Large intestine (tissue), 3 donors: ENCODE results near the gene PRKAG3. TPM values are rescaled to one million over a fixed set of nuclear protein-coding genes. Genes with fewer than 3 reads are reported as not detected.

Experiments used
- DNase-seq, 2 donors: peaks; one replicate each; pipeline versions ENCODE4 v3.0.0 to v3.0.0-alpha.2; 2013
- H3K27ac ChIP-seq: one replicate; pipeline ENCODE4 v1.5.1; 2013; ENCODE audit warnings: low read length
- H3K27me3 ChIP-seq: 2 replicates; pipeline ENCODE4 v1.6.1; 2013; ENCODE audit warnings: low read length; ENCODE audit not compliant: control insufficient read depth, insufficient read depth
- H3K36me3 ChIP-seq: 2 replicates; pipeline ENCODE4 v1.6.1; 2013; ENCODE audit warnings: low read length; ENCODE audit not compliant: control insufficient read depth, insufficient read depth
- H3K4me1 ChIP-seq: one replicate; pipeline ENCODE4 v1.6.1; 2013; ENCODE audit warnings: low read length; ENCODE audit not compliant: control insufficient read depth, insufficient read depth
- H3K4me3 ChIP-seq: one replicate; pipeline ENCODE4 v1.5.1; 2013; ENCODE audit warnings: low read length
- H3K9me3 ChIP-seq: one replicate; pipeline ENCODE4 v1.6.1; 2013; ENCODE audit warnings: mild to moderate bottlenecking, low read depth, low read length, moderate library complexity; ENCODE audit not compliant: control insufficient read depth
- WGBS: methylation state at CpG from one replicate; pipeline ENCODE4 v1.1.5; 2013; ENCODE audit warnings: low lambda C conversion rate; ENCODE audit not compliant: insufficient coverage; 5-methylcytosine and 5-hydroxymethylcytosine counted together
- polyA plus RNA-seq: library from polyadenylated mRNA; unstranded; fragments of 120-200 nt; gene quantifications from one replicate; pipeline ENCODE4 v1.2.1, GENCODE V29; 2013

Gene PRKAG3
- polyA plus RNA-seq, 1 donor = 0.07 TPM

DNA sequence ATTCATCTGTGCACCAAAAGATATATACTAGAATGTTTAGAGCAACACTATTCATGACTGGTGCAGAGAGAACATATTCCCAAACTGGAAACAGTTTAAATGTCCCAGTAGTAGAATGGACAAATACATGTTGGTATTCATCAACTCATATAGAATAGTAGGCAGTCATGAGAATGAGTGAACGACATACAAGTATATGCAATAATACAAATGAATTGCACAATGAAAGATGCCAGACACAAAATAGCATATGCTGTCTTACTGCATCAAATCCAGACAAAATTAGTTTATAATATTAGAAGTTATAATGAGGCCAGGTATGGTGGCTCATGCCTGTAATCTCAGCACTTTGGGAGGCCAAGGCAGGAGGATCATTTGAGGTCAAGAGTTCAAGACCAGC, 8.3 kb upstream of the PRKAG3 start:
- no peaks in the 10 kb centered on the region for H3K36me3 ChIP-seq
- WGBS = 100% methylated on average over 1 of the region's 1 CpG

DNA sequence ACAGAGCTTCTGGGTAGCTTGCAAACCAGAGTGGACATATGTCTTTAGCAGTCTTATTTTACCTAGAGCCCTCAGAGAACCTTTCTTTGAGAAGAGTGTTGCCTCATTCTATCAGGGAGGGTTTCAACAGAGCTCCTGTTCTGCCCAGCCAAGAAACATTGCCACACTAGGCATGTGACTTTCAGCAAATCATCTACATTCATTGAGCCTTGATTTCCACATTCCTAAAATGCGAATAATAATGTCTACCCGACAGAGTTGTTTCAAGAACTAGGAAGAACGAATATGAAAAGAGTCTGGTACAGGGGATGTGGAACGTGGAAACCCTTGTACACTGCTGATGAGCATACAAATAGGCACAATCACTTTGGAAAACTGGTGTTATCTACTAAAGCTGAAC, 7.8 kb upstream of the PRKAG3 start:
- Histone ChIP-seq H3K27me3 (peaks cover 13% of the 10 kb centered on the region), H3K27ac (no peak overlapping the region), H3K36me3 (no peaks in the 10 kb centered on the region), H3K4me1 (no peaks in the 10 kb centered on the region), H3K4me3 (no peak overlapping the region), H3K9me3 (no peaks in the 10 kb centered on the region)
- no peak for DNase-seq
- WGBS = no CpG with 5 or more reads among the region's 4 CpGs

More for the DNA sequence above, 8.3 kb upstream of the PRKAG3 start:
- DNase-seq = no peak
- Histone ChIP-seq H3K27ac (no peak overlapping the region), H3K4me1 (no peaks in the 10 kb centered on the region), H3K4me3 (no peak overlapping the region), H3K27me3 (peaks cover 9% of the 10 kb centered on the region), H3K9me3 (no peaks in the 10 kb centered on the region)

DNA sequence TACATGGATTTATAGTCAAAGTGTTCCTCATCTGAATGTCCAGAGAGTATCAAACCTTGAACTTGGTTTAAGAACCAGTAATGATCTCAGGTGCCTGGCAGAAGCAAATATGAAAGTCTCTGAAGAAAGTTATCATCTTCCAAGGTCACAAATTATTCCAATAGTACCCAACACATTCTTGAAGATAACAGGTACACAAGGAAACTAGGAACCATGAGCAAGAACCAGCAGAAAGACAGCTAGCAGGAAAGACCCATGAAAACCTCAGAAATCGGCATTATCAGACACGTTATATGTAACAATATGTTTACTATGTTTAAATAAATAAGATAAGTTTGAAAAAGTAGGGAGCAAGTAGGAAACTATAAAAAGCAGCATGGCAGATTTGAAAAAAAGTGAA, 5.9 kb upstream of the PRKAG3 start:
- no peaks in the 10 kb centered on the region for H3K4me1 ChIP-seq
- no peaks in the 10 kb centered on the region for H3K9me3 ChIP-seq
- H3K27me3 ChIP-seq = peaks cover 21% of the 10 kb centered on the region
- H3K4me3 ChIP-seq = no peak overlapping the region
- DNase-seq = no peak
- H3K36me3 ChIP-seq = no peaks in the 10 kb centered on the region
- WGBS = 85% methylated on average over 2 of the region's 2 CpGs
- H3K27ac ChIP-seq = no peak overlapping the region

DNA sequence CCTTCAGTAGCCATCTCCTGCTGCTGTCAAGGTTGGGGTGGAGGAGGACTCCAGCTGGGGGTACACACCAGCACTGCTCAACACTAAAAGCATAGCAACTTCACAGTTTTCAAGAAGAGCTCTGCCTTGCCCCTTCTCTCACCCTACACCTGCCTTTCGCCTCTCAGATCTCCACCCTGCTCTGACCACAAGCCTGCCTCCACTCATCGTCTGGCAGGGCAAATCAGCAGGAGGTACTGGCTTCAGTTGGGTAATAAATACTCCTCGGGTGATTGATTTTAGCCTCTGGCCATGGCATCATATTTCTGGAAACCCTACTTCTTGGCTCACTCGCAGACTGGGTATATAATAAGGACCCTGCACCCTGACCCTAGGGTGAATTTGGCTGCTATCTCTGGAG, 3.1 kb upstream of the PRKAG3 start:
- Histone ChIP-seq H3K4me3 (no peak overlapping the region), H3K27ac (no peak overlapping the region), H3K4me1 (no peaks in the 10 kb centered on the region), H3K36me3 (no peaks in the 10 kb centered on the region), H3K9me3 (no peaks in the 10 kb centered on the region), H3K27me3 (peaks cover 33% of the 10 kb centered on the region)
- no peak for DNase-seq
- WGBS = no CpG with 5 or more reads among the region's 4 CpGs

DNA sequence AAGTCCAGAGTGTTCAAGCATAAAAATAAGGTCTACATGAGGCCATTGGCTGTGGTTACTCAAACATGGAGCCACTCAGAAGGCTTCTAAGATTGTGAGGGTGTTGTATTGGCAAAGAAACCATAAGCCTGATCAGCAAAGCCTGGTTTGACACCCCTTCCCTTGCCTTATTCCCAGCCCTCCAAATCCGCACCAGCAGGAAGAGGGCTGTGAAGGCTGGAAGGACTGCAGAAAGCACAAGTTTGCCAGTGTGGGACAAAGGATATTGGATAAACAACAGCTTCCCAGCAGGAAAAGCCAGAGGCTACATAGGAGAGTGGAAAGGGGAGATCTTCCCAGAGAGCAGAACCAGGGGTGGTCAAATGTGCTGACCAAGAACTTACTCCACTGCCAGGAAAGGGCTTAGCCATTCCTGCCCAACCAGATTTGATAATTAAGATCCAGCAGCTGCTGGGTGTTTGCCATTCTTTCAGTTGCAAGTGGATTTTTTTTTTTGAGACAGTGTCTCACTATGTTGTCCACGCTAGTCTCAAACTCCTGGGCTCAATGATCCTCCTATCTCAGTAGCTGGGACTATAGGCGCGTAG, 1.5 kb upstream of the PRKAG3 start:
- no peak for DNase-seq
- peaks cover 29% of the 10 kb centered on the region for H3K27me3 ChIP-seq
- no peaks in the 10 kb centered on the region for H3K36me3 ChIP-seq
- H3K4me1 ChIP-seq = no peaks in the 10 kb centered on the region
- H3K9me3 ChIP-seq = no peaks in the 10 kb centered on the region
- WGBS = 80% methylated on average over 1 of the region's 4 CpGs
- no peak overlapping the region for H3K4me3 ChIP-seq
- no peak overlapping the region for H3K27ac ChIP-seq

DNA sequence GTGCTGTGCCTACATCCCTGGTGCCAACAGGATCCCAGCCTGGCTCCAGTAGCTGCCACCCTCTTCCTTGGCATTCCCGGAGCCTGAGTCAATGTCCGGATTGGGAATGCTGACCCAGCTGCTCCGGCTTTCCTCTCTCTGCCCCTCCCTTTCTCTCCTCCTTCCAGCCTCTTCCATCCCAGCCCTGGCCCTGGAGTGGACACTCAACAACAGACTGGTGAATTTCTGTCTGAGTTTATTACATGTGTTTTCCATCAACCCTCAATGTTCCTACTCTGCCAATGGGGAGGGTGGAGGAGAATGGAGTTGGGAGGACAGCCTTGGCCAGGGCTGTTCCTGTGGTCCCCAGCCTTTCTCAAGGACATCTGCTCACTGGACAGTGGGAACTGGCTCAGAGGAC, 917 bp upstream of the PRKAG3 start:
- no peak for DNase-seq

DNA sequence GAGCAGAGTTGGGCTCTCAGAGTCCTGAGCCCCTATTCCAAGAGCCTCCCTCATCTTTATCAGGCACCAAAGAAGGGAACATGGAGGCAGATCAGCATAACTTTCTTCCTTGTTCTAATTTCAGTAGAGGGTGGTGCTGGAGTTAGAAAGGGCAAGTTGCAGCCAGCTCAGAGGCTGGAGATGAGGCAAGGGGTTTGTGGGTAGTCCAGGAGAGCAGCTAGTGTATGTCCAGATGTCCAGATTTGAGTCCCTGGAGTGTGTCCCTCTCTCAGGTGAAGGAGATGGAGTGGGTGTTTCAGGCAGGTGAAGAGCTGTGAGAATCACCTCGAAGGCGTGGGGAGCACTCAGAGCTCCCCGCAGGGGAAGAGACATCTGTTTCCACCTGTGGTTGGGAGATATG, 478 bp upstream of the PRKAG3 start:
- no peak overlapping the region for H3K4me3 ChIP-seq
- peaks cover 29% of the 10 kb centered on the region for H3K27me3 ChIP-seq
- no peaks in the 10 kb centered on the region for H3K4me1 ChIP-seq
- DNase-seq = no peak
- no peaks in the 10 kb centered on the region for H3K36me3 ChIP-seq
- H3K27ac ChIP-seq = no peak overlapping the region
- WGBS = no CpG with 5 or more reads among the region's 3 CpGs
- no peaks in the 10 kb centered on the region for H3K9me3 ChIP-seq

More for the DNA sequence above, 917 bp upstream of the PRKAG3 start:
- no peaks in the 10 kb centered on the region for H3K36me3 ChIP-seq
- H3K9me3 ChIP-seq = no peaks in the 10 kb centered on the region
- no peak overlapping the region for H3K27ac ChIP-seq
- H3K27me3 ChIP-seq = peaks cover 29% of the 10 kb centered on the region
- no peaks in the 10 kb centered on the region for H3K4me1 ChIP-seq
- no peak overlapping the region for H3K4me3 ChIP-seq
- 93% methylated on average over 3 of the region's 3 CpGs for WGBS

DNA sequence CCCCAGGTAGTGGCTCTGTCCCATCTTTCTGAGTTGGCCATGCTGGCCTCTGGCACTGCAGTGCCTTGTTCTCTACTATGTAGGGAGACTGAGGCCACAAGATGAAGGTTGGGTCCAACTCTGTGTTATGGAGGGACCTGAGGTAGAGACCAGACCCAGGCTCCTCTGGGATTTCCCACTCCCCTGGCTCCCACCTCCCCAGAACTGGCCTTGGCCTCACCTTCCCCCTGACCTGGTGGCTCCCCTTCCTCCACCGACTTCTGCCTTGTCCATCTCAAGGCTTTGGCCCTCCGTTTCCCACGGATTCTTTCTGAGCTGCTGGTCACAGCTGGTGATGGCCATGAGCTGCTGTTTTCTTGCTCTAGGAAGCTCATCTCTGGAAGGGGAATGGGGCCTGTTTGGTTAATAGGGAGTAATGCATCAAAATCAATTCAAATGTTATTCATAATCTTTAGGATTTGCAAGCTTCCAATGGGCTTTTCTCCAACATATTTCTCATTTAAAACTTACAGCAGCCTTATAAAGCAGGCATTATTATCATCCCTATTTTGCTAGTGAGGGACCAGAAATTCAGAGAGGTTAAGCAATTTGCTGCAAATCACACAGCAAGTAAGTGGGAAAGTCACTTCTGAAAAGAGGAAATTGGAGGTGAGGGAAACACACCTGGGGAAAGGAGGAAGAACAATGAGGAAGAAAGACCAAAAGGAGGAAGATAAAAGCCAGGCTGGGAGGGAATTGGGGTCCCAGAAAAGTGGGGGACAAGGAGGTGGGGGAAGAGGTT, 887 bp downstream of the PRKAG3 start:
- no peaks in the 10 kb centered on the region for H3K36me3 ChIP-seq
- no peaks in the 10 kb centered on the region for H3K4me1 ChIP-seq
- no peaks in the 10 kb centered on the region for H3K9me3 ChIP-seq
- no peak overlapping the region for H3K4me3 ChIP-seq
- no peak for DNase-seq
- no CpG with 5 or more reads among the region's 3 CpGs for WGBS
- H3K27ac ChIP-seq = no peak overlapping the region
- H3K27me3 ChIP-seq = peaks cover 29% of the 10 kb centered on the region

DNA sequence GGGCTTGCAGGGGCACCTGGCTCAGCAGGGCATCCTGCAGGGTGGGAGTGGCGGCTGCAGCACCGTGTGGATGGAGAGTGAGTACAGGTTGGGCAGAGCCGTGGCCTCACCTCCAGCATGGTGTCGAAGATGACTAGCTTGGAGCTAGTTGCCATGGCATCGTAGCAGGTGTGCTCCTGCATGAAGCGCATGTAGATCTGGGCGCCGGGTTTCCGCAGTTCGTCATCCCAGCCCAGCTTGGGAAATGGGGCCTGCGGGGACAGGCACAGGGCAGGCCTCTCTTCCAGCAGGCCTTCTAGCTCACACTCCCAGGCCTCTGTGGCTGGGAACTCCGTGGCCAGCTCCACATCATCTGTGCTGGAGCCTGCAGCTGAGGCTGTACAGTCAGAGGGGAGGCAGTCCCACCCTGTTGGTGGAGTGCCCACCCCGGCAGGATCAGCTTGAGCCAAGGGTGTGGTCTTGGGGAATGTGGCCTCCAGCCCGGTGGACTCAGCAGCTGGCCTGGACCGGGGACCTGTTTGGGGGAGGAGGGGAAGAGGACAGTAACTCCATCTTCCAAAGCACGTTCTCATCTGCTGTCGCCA, 1.6 kb downstream of the PRKAG3 start:
- WGBS = no CpG with 5 or more reads among the region's 17 CpGs
- no peaks in the 10 kb centered on the region for H3K4me1 ChIP-seq
- H3K27ac ChIP-seq = no peak overlapping the region
- H3K9me3 ChIP-seq = no peaks in the 10 kb centered on the region
- peaks cover 24% of the 10 kb centered on the region for H3K27me3 ChIP-seq
- H3K36me3 ChIP-seq = no peaks in the 10 kb centered on the region
- DNase-seq = no peak
- no peak overlapping the region for H3K4me3 ChIP-seq

DNA sequence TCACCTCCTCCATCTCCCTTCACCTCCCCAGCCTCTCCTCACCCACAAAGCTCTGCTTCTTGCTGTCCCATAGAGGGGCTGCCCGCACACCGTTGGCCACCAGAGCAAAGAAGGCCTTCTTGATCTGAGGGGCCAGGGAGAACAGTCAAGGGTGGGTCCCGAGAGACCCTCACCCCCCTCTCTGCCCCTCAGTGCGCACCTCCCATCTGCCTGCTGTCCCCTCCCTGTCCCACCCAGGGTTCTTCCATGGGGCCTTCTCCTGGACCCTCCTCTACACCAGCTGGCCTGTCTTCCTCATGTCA, 3.2 kb downstream of the PRKAG3 start:
- Histone ChIP-seq H3K4me3 (no peak overlapping the region), H3K27me3 (peaks cover 18% of the 10 kb centered on the region), H3K4me1 (no peaks in the 10 kb centered on the region), H3K9me3 (no peaks in the 10 kb centered on the region), H3K36me3 (no peaks in the 10 kb centered on the region), H3K27ac (no peak overlapping the region)
- no peak for DNase-seq
- WGBS = no CpG with 5 or more reads among the region's 4 CpGs
